ENCODE measurements around the gene TMCC1.
A peak's percentile ranks its signal among the peaks of the same experiment; 100 is the strongest.

Gene TMCC1

DNA sequence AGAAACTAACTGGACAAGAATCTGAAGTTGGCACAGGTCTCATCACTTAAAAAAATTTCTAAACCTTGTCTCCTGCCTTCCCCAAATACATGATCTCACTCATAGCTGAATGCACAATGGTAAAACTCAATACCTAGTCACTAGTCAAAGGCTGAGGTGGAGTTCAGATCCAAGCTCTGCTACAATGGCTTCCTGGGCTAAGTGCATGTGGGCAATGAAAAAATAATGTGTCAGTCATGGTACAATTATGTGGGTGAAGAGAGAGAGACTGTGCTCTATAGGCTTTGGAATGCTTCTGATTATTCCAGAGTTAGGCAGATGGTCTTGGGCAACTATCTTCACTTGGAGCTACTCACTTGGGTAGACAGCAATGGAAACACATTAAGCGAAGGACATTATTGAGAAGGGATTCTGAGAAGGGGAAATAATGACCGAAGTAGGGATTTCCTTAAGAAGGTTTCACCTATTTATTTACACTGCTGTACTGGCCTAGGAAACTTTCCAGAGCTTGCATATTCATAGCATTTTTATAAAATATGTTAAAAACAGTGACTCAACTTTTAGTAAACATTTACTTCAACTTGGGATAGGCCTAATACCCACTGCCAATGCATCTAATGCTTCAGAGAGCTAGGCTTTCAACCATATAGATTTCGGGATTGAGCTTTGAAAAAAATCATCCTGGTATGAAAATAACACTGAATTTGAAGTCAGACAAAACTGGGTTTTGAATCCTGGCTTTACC is 228.3 kb downstream of the TMCC1 start:
- peak overlapping the region; percentile 52; the same call in 1 of the 2 replicates for H3K27ac ChIP-seq
- TF ChIP-seq, protein P1, sequence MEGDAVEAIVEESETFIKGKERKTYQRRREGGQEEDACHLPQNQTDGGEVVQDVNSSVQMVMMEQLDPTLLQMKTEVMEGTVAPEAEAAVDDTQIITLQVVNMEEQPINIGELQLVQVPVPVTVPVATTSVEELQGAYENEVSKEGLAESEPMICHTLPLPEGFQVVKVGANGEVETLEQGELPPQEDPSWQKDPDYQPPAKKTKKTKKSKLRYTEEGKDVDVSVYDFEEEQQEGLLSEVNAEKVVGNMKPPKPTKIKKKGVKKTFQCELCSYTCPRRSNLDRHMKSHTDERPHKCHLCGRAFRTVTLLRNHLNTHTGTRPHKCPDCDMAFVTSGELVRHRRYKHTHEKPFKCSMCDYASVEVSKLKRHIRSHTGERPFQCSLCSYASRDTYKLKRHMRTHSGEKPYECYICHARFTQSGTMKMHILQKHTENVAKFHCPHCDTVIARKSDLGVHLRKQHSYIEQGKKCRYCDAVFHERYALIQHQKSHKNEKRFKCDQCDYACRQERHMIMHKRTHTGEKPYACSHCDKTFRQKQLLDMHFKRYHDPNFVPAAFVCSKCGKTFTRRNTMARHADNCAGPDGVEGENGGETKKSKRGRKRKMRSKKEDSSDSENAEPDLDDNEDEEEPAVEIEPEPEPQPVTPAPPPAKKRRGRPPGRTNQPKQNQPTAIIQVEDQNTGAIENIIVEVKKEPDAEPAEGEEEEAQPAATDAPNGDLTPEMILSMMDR (conservative IDR thresholded peaks at IDR 0.05): no peak

DNA sequence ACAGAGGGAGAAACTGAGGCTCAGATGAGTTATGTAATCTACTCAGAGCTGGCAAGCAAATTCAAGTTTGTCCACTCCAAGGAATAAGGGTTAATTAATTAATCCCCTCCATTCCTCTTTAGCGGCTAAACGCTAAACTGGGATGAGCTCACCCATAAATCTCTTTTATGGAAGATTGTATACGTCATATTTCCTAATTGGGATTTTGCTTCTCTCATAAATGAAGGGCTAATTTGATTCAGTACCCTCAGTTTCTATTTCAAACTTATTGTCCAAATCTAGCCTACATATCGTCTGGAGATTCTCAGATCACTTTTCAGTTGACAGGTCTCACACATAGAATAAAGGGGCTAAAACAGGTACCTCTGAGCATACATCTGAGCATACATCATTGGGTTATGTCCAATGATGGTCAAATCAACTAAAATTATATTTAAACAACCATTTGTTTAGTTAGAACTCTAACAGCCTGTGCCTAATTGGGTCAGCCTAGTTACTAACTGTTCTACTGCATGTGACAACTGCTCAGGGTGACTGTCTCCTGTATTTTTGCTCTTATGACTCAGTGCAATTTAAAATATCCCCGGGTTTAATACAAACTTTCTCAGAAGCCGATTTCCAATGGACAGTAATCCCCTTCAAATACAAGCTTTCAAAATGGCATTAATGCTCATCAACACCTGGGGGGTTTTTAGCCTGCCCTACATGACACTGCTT is 229.4 kb downstream of the TMCC1 start:
- TF ChIP-seq, protein P1 (conservative IDR thresholded peaks at IDR 0.05): no peak
- H3K27ac ChIP-seq: peak overlapping the region; percentile 52

DNA sequence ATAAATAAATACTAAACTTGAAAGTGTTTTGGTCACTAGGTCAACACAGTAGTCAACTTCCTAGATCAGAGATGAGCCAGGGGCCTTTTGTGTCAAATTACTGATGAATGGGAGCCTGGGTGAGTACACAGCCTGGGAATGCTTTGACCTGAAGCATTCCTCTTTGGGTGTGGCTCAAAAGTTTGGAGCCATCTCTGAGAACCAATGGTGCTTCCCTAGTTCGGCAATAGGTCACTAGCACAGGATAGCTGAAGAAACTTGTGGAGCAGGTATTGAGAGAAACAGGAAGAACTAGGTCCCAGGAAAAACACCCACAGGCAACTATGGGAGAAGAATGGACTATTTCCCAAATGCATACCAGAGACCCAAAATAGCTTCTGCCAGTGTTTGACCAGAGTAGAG is 230.5 kb downstream of the TMCC1 start:
- TF ChIP-seq, protein P1 (conservative IDR thresholded peaks at IDR 0.05): no peak
- peak overlapping the region; percentile 52 for H3K27ac ChIP-seq

DNA sequence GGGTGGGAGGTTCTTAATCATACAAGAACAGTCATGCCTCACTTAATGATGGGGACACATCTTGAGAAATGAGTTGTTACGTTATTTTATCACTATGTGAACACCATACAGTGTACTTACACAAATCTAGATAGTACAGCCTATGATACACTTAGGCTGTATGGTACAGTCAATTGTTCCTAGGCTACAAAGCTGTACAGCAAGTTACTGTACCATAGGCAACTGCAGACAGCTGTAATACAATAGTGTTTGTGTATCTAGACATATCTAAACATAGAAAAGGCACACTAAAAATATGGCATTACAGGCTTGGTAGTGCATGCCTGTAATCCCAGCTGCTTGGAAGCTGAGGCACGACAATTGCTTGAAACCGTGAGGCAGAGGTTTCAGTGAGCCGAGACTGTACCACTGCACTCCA is 231.3 kb downstream of the TMCC1 start:
- TF ChIP-seq, protein P1 (conservative IDR thresholded peaks at IDR 0.05): no peak
- peak overlapping the region; percentile 52 for H3K27ac ChIP-seq

DNA sequence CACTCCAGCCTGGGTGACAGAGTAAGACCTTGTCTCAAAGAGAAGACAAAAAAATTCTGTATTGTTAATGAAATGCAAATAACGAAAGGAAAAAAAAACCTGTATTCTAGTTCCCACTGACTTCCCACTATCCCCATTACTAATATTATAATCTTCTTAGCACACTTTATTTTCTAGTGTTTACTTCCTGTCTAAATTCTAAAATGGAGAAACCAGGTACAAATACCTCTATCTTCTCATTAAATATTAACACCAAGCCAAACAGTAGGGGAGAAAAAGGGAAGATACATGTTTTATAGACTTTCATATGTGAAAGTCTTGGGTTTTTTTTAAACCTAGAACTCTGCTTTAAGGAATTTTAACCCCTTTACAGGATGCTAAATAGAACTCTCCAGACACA is 231.7 kb downstream of the TMCC1 start:
- H3K27ac ChIP-seq: peak overlapping the region; percentile 52
- TF ChIP-seq, protein P1 (conservative IDR thresholded peaks at IDR 0.05): no peak

DNA sequence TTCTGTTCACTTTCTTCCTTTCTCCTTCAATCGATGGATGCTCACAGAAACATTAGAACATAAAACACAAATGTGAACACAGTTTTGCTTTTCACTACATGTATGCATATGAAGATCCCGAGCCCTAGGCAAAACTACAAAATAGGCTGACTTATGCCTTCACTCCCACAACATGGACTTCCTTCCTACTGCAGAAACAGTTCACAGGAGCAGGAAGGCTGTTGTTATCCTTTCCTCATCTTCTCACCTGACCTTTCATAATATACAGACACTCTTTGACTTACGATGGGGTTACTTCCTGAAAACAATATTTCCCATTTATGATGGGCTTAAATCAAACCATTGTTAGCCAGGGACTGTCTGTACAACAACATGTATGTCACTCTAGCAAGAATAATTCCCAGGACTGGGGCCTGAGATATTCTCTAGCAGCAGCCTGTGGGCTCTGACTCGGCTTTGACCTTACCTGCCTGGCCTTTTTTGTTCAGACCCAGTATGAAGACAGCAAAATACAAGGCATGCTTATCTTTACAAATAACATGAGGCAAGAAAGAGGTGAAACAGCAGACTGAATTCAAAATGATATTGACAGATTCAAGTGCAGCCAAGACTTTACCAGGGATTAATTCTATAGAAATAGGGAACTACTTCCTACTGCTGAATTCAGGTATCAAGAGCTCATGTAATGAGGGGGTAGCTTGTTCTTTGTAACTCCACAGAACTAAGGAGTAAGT is 235.2 kb downstream of the TMCC1 start:
- TF ChIP-seq, protein P1 (conservative IDR thresholded peaks at IDR 0.05): no peak
- no peak overlapping the region for H3K27ac ChIP-seq
